ENCODE data around the gene GALNT8. TPM values are rescaled to one million over a fixed set of nuclear protein-coding genes. Genes with fewer than 3 reads are reported as not detected.

GALNT8 gene
- total and polyA plus RNA-seq, 10 of the 15 experiments (the other 5 are each of a cell fraction or from before 2014, with no cell fraction given): 0.14 to 0.81 (median 0.31) TPM; not detected in 1

- TF ChIP-seq BCLAF1 (IDR thresholded peaks at IDR 0.05) (no peak), TCF3 (IDR thresholded peaks at IDR 0.05; ENCODE audit: borderline replicate concordance, insufficient read depth, low read depth, low read length) (no peak), E2F4 (IDR thresholded peaks at IDR 0.05; ENCODE audit: low read depth, low read length) (no peak), JUNB (IDR thresholded peaks at IDR 0.05) (no peak)
These were observed 22.8 kb downstream of the GALNT8 start (continued) for GRCh38 chr12:4743046-4743445.

- Histone ChIP-seq H2AFZ (ENCODE audit: control insufficient read depth, low read depth, low read length) (no peak overlapping the region), H3K4me2 (ENCODE audit: control insufficient read depth, insufficient read depth) (no peak overlapping the region), H3K36me3 (ENCODE audit: control insufficient read depth in 2 of 2, insufficient read depth in 2 of 2, low read length in 1 of 2) (no peaks in the 10 kb centered on the region), H3K27me3 (replicated peaks in 1 of 2; ENCODE audit: control insufficient read depth in 2 of 2, insufficient read depth in 2 of 2, low read length in 1 of 2) (no peaks in the 10 kb centered on the region; a peak in 2 of 4 replicates), H3K79me2 (ENCODE audit: control insufficient read depth, insufficient read depth, low read length) (no peaks in the 10 kb centered on the region), H3K9ac (ENCODE audit: control insufficient read depth, insufficient read depth, low read length) (no peak overlapping the region), H3K9me3 (replicated peaks; ENCODE audit: control insufficient read depth, insufficient read depth, low read length) (no peaks in the 10 kb centered on the region), H4K20me1 (ENCODE audit: control insufficient read depth, insufficient read depth) (no peaks in the 10 kb centered on the region), H3K27ac (ENCODE audit: control insufficient read depth, insufficient read depth) (no peak overlapping the region), H3K4me1 (ENCODE audit: control insufficient read depth, insufficient read depth, low read length) (no peaks in the 10 kb centered on the region), H3K4me3 (no peak overlapping the region)
- intact Hi-C loops (cut with micrococcal nuclease; ENCODE audit: unreplicated experiment): no loop called here
- BruUV-seq (replicated peaks): no TSS peak
- POLR2A ChIA-PET: no interaction called here
- ATAC-seq (no peak), FAIRE-seq (no peak), DNase-seq (ENCODE audit: low read depth, low spot score) (no peak)
- SMC1A ChIA-PET (ENCODE audit: uncharacterized antibody, unreplicated experiment): no interaction called here
- CTCF ChIA-PET: no interaction called here
- RAD21 ChIA-PET (ENCODE audit: unreplicated experiment): interaction anchor here (0.6 kb wide), 1 partner anchor 39 kb away, joined by 3 read pairs; no protein-coding TSS in a partner anchor
- in situ Hi-C loops (cut with MboI): no loop called here
- TF ChIP-seq MTA2 (IDR thresholded peaks at IDR 0.05; ENCODE audit: low read depth) (no peak), CTCF (IDR thresholded peaks at IDR 0.05 in 2 of 3, conservative IDR thresholded peaks at IDR 0.05 in 1 of 3; ENCODE audit: control insufficient read depth in 2 of 3, extremely low read depth in 1 of 3, insufficient read depth in 1 of 3, low read depth in 3 of 3, low read length in 3 of 3) (no peak), IKZF1 (conservative IDR thresholded peaks at IDR 0.05) (no peak), BMI1 (IDR thresholded peaks at IDR 0.05; ENCODE audit: borderline replicate concordance) (no peak), HSF1 (IDR thresholded peaks at IDR 0.05; ENCODE audit: low read depth, low read length) (no peak), ATF3 (IDR thresholded peaks at IDR 0.05; ENCODE audit: borderline replicate concordance, extremely low read depth, low read depth, low read length) (no peak), BHLHE40 (IDR thresholded peaks at IDR 0.05; ENCODE audit: borderline replicate concordance in 1 of 2, low read depth in 2 of 2, low read length in 1 of 2) (no peak), CHD2 (IDR thresholded peaks at IDR 0.05; ENCODE audit: borderline replicate concordance, low read depth, low read length) (no peak), KDM1A (IDR thresholded peaks at IDR 0.05; ENCODE audit: borderline replicate concordance) (no peak)
These were observed 24.5 kb downstream of the GALNT8 start for GRCh38 chr12:4744709-4745108.
